MCF 10A (cell line): Measurements from ENCODE around the gene LIPA. TPM values are rescaled to one million over a fixed set of nuclear protein-coding genes. Genes with fewer than 3 reads are reported as not detected.
"Not testable (repeated sequence)": the region's sequence is repeated elsewhere in the genome, so short reads cannot be mapped to it uniquely, and the experiment has no call there.

Source experiments
- BruUV-seq: library from RNA; stranded (reverse); fragments of 400-500 nt; replicated peaks from 2 replicates; lab custom pipeline; 2021; lab: Mats Ljungman, UMichigan
- CTCF ChIA-PET: fragments of 300-600 bp; sonication (Branson Sonifier 250); formaldehyde crosslinking; extraction: SDS; loops from one replicate; lab custom pipeline; 2021; ENCODE audit warnings: antibody characterized with exemption, inconsistent platforms; lab: Yijun Ruan, JAX
- POLR2A ChIA-PET: fragments of 300-600, 350-650 bp; sonication (Branson Sonifier 250); formaldehyde crosslinking; extraction: SDS; loops from one replicate; lab custom pipeline; 2020; ENCODE audit warnings: antibody characterized with exemption, inconsistent platforms; lab: Yijun Ruan, JAX
- DNase-seq: peaks from one replicate; pipeline ENCODE4 v3.0.0-alpha.2; 2018; ENCODE audit not compliant: unreplicated experiment
- H3K27ac Mint-ChIP-seq: one replicate; pipeline ENCODE4 v1.8.0; 2022; ENCODE audit warnings: mild to moderate bottlenecking, low read depth, mixed read lengths; ENCODE audit not compliant: unreplicated experiment
- H3K27me3 Mint-ChIP-seq: one replicate; pipeline ENCODE4 v1.8.0; 2022; ENCODE audit warnings: mixed read lengths; ENCODE audit not compliant: insufficient read depth, unreplicated experiment
- H3K36me3 Mint-ChIP-seq: one replicate; pipeline ENCODE4 v1.8.0; 2022; ENCODE audit warnings: mild to moderate bottlenecking, moderate library complexity, mixed read lengths; ENCODE audit not compliant: insufficient read depth, unreplicated experiment
- H3K4me1 Mint-ChIP-seq: one replicate; pipeline ENCODE4 v1.8.0; 2022; ENCODE audit warnings: mixed read lengths; ENCODE audit not compliant: insufficient read depth, unreplicated experiment
- H3K4me3 Mint-ChIP-seq: one replicate; pipeline ENCODE4 v1.8.0; 2022; ENCODE audit warnings: mild to moderate bottlenecking, moderate library complexity, mixed read lengths; ENCODE audit not compliant: unreplicated experiment
- H3K9me3 Mint-ChIP-seq: one replicate; pipeline ENCODE4 v1.8.0; 2022; ENCODE audit warnings: mixed read lengths; ENCODE audit not compliant: unreplicated experiment
- CTCF ChIP-seq: fragments of 200-600 bp; IDR thresholded peaks from one replicate; pipeline ENCODE4 v1.8.0; 2022; ENCODE audit warnings: antibody characterized with exemption, mild to moderate bottlenecking; ENCODE audit not compliant: unreplicated experiment
- intact Hi-C: fragments of 100-400 bp; cut with micrococcal nuclease; formaldehyde crosslinking; loops from 2 replicates; pipeline ENCODE4 v1.14.1; 2022
- total RNA-seq: library from RNA; stranded (reverse); gene quantifications from 2 replicates; pipeline ENCODE4 v1.2.3, GENCODE V29; 2022

LIPA gene
- total RNA-seq, 1 experiment from 2014 or later, result 22.3 TPM

- no peak for DNase-seq
- peaks cover 21% of the 10 kb centered on the region for H3K4me1 Mint-ChIP-seq
- H3K27ac Mint-ChIP-seq, result no peak overlapping the region
- ChIA-PET CTCF (interaction anchor here (0.6 kb wide), 1 partner anchor 21 kb away, joined by 3 read pairs; no protein-coding TSS in a partner anchor), POLR2A (interaction anchor here (0.6 to 2.1 kb wide), 4 partner anchors 12 to 180 kb away, joined by 3 to 7 read pairs (median 4); partner anchors contain the start of genes CH25H and FAS)
- no peaks in the 10 kb centered on the region for H3K36me3 Mint-ChIP-seq
- H3K4me3 Mint-ChIP-seq, result no peak overlapping the region
- H3K27me3 Mint-ChIP-seq, result no peaks in the 10 kb centered on the region
- H3K9me3 Mint-ChIP-seq, result no peaks in the 10 kb centered on the region
- TF ChIP-seq CTCF, result no peak
- intact Hi-C loops, result no loop called here
- BruUV-seq, result no TSS peak
Observed at GRCh38 chr10:89171263-89171872, 80.2 kb downstream of the LIPA start.

GRCh38 chr10:89168354-89168900 is 83.1 kb downstream of the LIPA start:
- H3K27ac Mint-ChIP-seq, POLR2A ChIA-PET, H3K9me3 Mint-ChIP-seq, H3K4me3 Mint-ChIP-seq, DNase-seq, H3K27me3 Mint-ChIP-seq, CTCF ChIA-PET, intact Hi-C loops, H3K36me3 Mint-ChIP-seq, BruUV-seq: not testable (repeated sequence)
- peaks cover 38% of the 10 kb centered on the region for H3K4me1 Mint-ChIP-seq

GRCh38 chr10:89167915-89168314 is 83.7 kb downstream of the LIPA start:
- Mint-ChIP-seq H3K9me3 (no peaks in the 10 kb centered on the region), H3K4me3 (no peak overlapping the region), H3K27ac (no peak overlapping the region), H3K36me3 (no peaks in the 10 kb centered on the region), H3K27me3 (no peaks in the 10 kb centered on the region), H3K4me1 (peaks cover 36% of the 10 kb centered on the region)
- CTCF ChIA-PET, result interaction anchor here (1.2 kb wide), 1 partner anchor 24 kb away, joined by 4 read pairs; no protein-coding TSS in a partner anchor
- POLR2A ChIA-PET, result no interaction called here
- intact Hi-C loops, result no loop called here
- no peak for TF ChIP-seq CTCF
- no peak for DNase-seq
- BruUV-seq, result no TSS peak

- Mint-ChIP-seq H3K9me3 (no peaks in the 10 kb centered on the region), H3K27me3 (no peaks in the 10 kb centered on the region), H3K4me3 (no peak overlapping the region), H3K36me3 (no peaks in the 10 kb centered on the region), H3K4me1 (peaks cover 24% of the 10 kb centered on the region), H3K27ac (no peak overlapping the region)
- POLR2A ChIA-PET, result interaction anchor here (1.4 kb wide), 1 partner anchor 38 kb away, joined by 3 read pairs; no protein-coding TSS in a partner anchor
- BruUV-seq, result no TSS peak
- DNase-seq, result peak; percentile 76
- CTCF ChIA-PET, result interaction anchor here (1.1 kb wide), 1 partner anchor 9 kb away, joined by 3 read pairs; no protein-coding TSS in a partner anchor
- intact Hi-C loops, result no loop called here
- TF ChIP-seq CTCF, result no peak
Observed at GRCh38 chr10:89165923-89166322, 85.7 kb downstream of the LIPA start.
